OCI-LY7 (cell line): ENCODE measurements around the gene SORCS1.

Experiments
- EZH2phosphoT487 ChIP-seq: fragments of 200-600 bp; sonication (generic); IDR thresholded peaks from 2 replicates; pipeline ENCODE4 v1.6.1; 2018; ENCODE audit warnings: low read depth, borderline replicate concordance, mild to moderate bottlenecking, mixed run types, antibody characterized with exemption, low read length, moderate library complexity, mixed read lengths
- TF ChIP-seq, protein P1 (sequence below): fragments of 200-600 bp; sonication (generic); conservative IDR thresholded peaks from 2 replicates; pipeline ENCODE4 v1.5.1; 2014; ENCODE audit warnings: mild to moderate bottlenecking, antibody characterized with exemption, low read length, moderate library complexity, mixed read lengths

DNA sequence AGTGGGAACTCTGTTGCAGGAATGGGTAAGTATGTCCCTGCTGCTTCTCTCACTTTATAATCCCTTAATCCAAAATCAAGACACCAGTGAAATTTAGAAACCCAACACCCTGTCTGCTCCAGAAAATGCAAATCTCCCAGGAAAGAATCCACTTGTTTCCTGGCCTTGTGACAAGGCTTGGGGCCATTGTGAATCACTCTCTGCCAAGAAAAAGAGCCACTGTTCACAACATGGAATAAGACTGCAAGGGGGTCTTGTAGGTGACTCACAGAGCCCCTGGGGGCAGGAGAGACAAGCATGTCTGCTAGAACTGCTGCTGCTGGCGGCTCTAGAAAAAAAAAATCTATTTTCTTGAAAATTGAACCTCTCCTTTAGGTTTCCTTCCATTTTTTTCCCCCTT, 191.2 kb downstream of the SORCS1 start:
- TF ChIP-seq, protein P1, sequence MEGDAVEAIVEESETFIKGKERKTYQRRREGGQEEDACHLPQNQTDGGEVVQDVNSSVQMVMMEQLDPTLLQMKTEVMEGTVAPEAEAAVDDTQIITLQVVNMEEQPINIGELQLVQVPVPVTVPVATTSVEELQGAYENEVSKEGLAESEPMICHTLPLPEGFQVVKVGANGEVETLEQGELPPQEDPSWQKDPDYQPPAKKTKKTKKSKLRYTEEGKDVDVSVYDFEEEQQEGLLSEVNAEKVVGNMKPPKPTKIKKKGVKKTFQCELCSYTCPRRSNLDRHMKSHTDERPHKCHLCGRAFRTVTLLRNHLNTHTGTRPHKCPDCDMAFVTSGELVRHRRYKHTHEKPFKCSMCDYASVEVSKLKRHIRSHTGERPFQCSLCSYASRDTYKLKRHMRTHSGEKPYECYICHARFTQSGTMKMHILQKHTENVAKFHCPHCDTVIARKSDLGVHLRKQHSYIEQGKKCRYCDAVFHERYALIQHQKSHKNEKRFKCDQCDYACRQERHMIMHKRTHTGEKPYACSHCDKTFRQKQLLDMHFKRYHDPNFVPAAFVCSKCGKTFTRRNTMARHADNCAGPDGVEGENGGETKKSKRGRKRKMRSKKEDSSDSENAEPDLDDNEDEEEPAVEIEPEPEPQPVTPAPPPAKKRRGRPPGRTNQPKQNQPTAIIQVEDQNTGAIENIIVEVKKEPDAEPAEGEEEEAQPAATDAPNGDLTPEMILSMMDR, result no peak
- no peak for TF ChIP-seq EZH2phosphoT487
